LNCAP (cell line): Measurements from ENCODE around the gene RGS19.

Experiments
- TF ChIP-seq, protein P1 (sequence below): fragments of 450-650 bp; IDR thresholded peaks from 2 replicates; pipeline ENCODE4 v1.5.1; 2017; ENCODE audit warnings: mild to moderate bottlenecking

The RGS19 gene

DNA sequence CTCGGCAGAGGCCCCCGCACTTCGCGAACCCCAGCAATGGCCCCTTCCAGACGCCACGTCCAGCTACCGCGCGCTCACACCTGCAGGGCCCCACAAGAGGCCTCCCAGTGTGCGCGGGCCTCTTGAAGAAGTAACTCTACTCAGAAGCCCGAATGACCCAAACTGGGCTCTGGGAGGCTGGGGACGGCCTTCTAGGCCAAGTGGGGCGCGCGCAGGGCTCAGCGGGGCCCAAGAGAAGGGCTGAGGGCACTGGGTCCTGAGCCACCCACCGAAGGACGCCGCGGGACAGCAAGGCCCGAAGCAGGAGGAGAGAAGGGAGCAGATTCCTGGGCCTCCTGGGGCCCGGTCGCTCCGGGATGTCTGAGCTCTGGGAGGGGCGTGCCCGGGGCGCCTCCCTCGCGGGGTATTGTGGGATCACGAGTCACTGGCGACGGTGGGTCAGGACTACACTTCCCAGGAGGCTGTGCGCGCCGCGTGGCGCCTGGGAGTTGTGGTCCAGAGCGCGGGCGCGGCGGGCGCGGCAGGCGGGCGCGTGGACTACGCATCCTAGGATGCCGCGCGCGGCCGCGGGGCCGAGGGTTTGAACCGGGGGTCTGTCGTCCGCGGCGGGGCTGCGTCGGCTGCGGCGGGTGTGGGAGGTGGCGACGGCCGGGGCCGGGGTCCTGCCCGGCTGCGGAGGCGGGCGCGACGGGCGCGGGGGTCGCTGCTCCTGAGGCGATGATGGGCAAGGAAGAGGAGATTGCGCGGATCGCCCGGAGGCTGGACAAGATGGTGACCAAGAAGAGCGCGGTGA is 16.5 kb downstream of the RGS19 start, which contains the start of gene TCEA2:
TSS of gene TCEA2 (plus strand) at position 603 of the 793 bp plus-strand sequence. CDS start at position 718, 115 bp downstream.
- TF ChIP-seq, protein P1, sequence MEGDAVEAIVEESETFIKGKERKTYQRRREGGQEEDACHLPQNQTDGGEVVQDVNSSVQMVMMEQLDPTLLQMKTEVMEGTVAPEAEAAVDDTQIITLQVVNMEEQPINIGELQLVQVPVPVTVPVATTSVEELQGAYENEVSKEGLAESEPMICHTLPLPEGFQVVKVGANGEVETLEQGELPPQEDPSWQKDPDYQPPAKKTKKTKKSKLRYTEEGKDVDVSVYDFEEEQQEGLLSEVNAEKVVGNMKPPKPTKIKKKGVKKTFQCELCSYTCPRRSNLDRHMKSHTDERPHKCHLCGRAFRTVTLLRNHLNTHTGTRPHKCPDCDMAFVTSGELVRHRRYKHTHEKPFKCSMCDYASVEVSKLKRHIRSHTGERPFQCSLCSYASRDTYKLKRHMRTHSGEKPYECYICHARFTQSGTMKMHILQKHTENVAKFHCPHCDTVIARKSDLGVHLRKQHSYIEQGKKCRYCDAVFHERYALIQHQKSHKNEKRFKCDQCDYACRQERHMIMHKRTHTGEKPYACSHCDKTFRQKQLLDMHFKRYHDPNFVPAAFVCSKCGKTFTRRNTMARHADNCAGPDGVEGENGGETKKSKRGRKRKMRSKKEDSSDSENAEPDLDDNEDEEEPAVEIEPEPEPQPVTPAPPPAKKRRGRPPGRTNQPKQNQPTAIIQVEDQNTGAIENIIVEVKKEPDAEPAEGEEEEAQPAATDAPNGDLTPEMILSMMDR, result no peak

DNA sequence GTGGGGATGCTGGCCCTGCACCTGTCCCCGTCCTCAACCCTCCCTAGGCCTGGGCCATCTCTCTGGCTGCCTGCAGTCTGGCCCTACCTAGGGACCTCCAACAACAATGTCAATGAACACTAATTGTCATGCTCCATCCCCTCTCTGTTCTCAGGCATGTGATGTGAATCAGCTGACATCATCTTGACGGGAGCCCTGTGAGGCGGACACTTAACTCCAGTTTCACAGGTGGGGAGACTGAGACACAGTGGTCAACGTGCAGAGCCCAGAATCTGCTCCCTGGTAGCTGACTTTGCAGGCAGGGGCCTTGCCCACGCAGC is 17.1 kb downstream of the RGS19 start:
- TF ChIP-seq, protein P1, result no peak

DNA sequence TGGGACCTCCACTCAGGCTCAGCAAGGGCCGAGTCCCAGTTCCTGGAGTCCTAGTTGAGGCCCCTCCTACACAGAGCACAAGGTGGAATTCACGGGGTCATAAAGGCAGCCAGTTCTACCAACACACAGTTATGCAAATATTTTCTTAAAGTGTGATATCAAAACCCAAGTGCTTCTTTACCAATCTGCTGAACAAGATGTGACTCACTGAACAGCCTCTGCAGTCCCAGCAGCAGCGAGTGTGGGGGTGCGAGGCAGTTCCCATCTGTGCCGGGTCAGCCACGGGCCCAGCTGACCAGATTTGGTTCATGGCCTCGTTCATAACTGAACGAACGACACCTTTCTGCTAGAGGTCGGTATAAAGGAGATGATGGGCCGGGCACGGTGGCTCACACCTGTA is 20.8 kb downstream of the RGS19 start:
- TF ChIP-seq, protein P1, result no peak

DNA sequence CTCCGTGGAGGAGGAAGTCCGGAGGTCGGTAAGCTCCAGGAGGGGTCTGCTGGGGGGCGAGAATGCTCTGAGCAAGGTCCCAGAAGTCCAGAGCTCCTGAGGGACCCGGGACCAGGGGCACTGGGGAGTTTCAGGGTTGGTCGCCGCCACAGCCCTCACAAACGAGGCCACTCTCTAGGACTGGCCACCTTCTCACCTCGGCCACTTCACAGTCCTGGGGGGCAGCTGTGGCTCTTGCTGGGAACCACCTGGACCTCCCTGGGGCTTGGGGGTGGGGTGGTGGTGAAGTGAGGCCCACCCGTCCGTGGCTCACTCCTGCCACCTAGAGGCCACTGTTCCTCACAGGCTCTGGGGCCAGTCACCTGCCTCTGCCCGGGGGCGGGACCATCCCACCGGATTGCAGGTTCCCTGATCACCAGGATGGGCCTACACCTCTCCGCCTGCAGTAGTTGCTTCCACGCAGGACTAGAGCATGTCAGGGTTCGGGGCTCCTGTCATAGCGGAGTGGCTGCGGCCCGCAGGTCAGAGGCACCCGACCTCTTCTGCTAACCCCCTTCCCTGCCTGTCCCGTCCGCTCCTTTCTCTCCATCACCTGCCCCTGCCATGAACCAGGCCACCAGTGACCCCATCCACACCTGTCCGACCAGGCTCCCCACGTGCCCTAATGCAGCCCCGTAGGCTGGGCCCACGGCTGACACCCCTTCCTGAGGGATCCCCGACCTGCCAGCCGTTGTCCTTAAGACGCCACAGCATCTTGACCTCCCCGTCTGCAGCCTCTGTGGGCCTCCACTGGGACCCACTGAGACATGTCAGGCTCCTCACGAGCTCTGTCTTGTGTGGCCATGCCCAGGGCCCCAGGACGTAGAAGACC is 21.5 kb downstream of the RGS19 start:
- TF ChIP-seq, protein P1, result peak; percentile 96

DNA sequence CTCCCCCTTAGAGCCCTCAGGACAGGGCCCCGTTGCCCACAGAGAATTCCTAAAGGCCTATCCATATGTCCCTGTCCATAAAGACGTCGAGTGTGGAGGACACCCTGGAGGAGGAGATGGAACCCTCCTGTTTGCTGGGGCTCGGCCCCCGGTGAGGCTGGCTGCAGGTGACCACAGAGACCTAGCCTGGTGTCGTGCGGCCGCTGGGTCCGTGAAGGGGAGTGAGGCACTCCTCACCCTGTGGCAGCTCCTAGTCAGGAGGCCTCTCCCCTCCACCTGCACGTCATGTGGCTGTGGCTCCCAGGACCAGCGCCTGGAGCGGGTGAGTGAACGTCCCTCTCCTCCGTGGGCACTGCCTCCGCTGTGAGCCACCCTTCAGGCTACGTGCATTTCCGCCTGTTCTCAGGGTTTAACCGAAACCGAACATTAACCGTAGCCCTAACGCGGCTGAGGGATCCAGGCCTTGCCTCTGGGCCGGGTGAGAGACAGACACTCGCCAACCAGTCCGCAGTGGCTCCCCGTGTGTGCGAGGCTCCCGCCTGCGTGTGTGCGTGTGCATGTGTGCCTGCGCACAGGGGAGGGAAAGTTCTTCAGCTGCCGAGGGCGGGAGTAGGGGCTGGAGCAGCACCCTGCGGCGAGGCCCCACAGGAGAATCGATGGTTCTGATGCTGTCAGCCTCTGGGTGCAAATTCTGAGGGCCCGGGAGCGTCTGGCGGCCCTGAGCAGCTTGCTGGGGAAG is 22.3 kb downstream of the RGS19 start:
- TF ChIP-seq, protein P1, result no peak

DNA sequence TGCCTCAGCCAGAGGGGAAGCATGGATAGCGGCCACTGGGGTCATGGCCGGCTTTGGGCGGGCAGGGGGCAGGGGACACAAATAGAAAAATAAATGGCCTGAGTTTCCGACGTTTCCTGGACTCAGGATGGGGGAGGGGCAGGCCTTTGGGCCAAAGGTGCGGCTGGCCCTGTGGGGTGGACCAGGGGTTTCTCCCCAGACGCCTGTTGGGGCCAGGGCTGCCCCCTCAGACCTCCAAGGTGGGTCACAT is 22.8 kb downstream of the RGS19 start:
- TF ChIP-seq, protein P1, result no peak

DNA sequence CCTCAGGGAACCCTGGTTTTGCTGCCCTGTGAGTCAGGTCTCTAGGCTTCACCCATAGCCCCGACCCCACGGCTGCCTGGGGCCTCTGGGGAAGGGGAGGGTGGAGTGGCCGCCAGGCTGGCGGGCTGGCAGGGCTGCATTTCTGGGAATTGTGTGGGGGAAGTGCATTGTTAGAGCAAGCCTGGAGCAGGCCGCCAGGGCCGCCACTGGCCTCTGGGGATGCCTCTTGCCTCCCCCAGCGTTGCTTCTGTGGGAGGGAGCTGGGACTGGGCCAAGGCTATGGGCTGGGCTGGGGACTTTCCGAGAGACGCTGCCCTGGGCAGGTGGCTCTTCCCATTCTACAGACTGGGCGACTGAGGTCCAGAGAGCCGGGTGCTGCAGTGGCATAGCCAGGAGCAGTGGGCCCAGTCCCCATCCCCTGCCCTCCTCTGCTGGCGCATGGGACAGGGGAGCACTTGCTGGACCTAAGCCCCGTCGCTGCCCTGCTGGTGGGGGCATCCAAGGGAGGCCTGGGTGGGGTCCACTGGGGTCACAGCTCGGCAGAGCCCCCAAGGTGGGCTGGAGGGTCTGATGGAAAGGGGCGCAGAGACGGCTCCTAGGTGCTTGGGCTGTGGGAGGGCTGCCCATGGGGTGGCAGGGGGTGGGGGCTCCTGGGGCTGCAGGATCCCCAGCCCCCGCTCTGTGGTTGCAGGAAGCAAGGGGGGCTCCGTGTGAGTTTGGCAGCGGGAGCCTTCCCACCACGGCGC is 23.3 kb downstream of the RGS19 start:
- TF ChIP-seq, protein P1, result no peak
